Measurements from ENCODE around the gene KCNQ1OT1. TPM values are rescaled to one million over a fixed set of nuclear protein-coding genes. Genes with fewer than 3 reads are reported as not detected.

The KCNQ1OT1 gene
- total RNA-seq, 4 donors from 2014 or later = 6.3 to 8.0 (median 7.7) TPM

- TF ChIP-seq POLR2A (IDR thresholded peaks at IDR 0.05) (no peak), CTCF (IDR thresholded peaks at IDR 0.05) (no peak), EP300 (IDR thresholded peaks at IDR 0.05) (no peak)
- DNase-seq (ENCODE audit: low spot score in 2 of 2) = no peak
Measured at GRCh38 chr11:2684581-2684980, 15.2 kb downstream of the KCNQ1OT1 start.

GRCh38 chr11:2683806-2684205, 16.0 kb downstream of the KCNQ1OT1 start:
- DNase-seq (ENCODE audit: low spot score in 2 of 2) = no peak
- Histone ChIP-seq H3K27ac (no peak overlapping the region), H3K36me3 (no peaks in the 10 kb centered on the region), H3K4me3 (no peak overlapping the region), H3K4me1 (peaks cover 0 to 21% (median 3%) of the 10 kb centered on the region in 4 donors), H3K27me3 (no peaks in the 10 kb centered on the region), H3K9me3 (no peaks in the 10 kb centered on the region)
- 80 to 88% methylated on average over 4 of the region's 4 CpGs for WGBS, 2 donors
- TF ChIP-seq EP300 (IDR thresholded peaks at IDR 0.05) (no peak), POLR2A (IDR thresholded peaks at IDR 0.05) (no peak), CTCF (IDR thresholded peaks at IDR 0.05) (no peak)

More at GRCh38 chr11:2684581-2684980, 15.2 kb downstream of the KCNQ1OT1 start:
- Histone ChIP-seq H3K27me3 (no peaks in the 10 kb centered on the region), H3K4me3 (no peak overlapping the region), H3K9me3 (no peaks in the 10 kb centered on the region), H3K4me1 (peaks cover 0 to 29% (median 7%) of the 10 kb centered on the region in 4 donors), H3K27ac (no peak overlapping the region), H3K36me3 (no peaks in the 10 kb centered on the region)
- WGBS, 2 donors = 73 to 96% methylated on average over 1 of the region's 1 CpG

GRCh38 chr11:2681408-2682145, 18.2 kb downstream of the KCNQ1OT1 start:
- TF ChIP-seq CTCF (IDR thresholded peaks at IDR 0.05) (no peak), POLR2A (IDR thresholded peaks at IDR 0.05) (no peak), EP300 (IDR thresholded peaks at IDR 0.05) (no peak)
- WGBS, 2 donors = 79 to 82% methylated on average over 4 to 5 of the region's 5 CpGs
- Histone ChIP-seq H3K4me3 (no peak overlapping the region), H3K9me3 (no peaks in the 10 kb centered on the region), H3K27me3 (no peaks in the 10 kb centered on the region), H3K27ac (no peak overlapping the region), H3K36me3 (no peaks in the 10 kb centered on the region), H3K4me1 (peaks cover 0 to 12% (median 0%) of the 10 kb centered on the region in 4 donors)
- DNase-seq (ENCODE audit: low spot score in 2 of 2) = no peak

- no peak for DNase-seq (ENCODE audit: low spot score in 2 of 2)
- Histone ChIP-seq H3K36me3 (no peaks in the 10 kb centered on the region), H3K27me3 (no peaks in the 10 kb centered on the region), H3K4me3 (no peak overlapping the region), H3K4me1 (peaks cover 0 to 30% (median 6%) of the 10 kb centered on the region in 4 donors), H3K9me3 (no peaks in the 10 kb centered on the region), H3K27ac (no peak overlapping the region)
- TF ChIP-seq EP300 (IDR thresholded peaks at IDR 0.05) (no peak), POLR2A (IDR thresholded peaks at IDR 0.05) (no peak), CTCF (IDR thresholded peaks at IDR 0.05) (no peak)
- WGBS, 2 donors = 93 to 97% methylated on average over 2 of the region's 2 CpGs
Measured at GRCh38 chr11:2679011-2679676, 20.6 kb downstream of the KCNQ1OT1 start.

- WGBS, 2 donors = 44 to 45% methylated on average over 1 of the region's 1 CpG
- Histone ChIP-seq H3K27me3 (no peaks in the 10 kb centered on the region), H3K27ac (no peak overlapping the region), H3K4me3 (no peak overlapping the region), H3K4me1 (peaks cover 0 to 36% (median 9%) of the 10 kb centered on the region in 4 donors), H3K9me3 (no peaks in the 10 kb centered on the region), H3K36me3 (no peaks in the 10 kb centered on the region)
- TF ChIP-seq CTCF (IDR thresholded peaks at IDR 0.05) (no peak), EP300 (IDR thresholded peaks at IDR 0.05) (no peak), POLR2A (IDR thresholded peaks at IDR 0.05) (no peak)
- no peak for DNase-seq (ENCODE audit: low spot score in 2 of 2)
Measured at GRCh38 chr11:2678396-2678795, 21.4 kb downstream of the KCNQ1OT1 start.
